Neuronal stem cell (in vitro differentiated cells): ENCODE results near the gene SCN1A.

ENCODE experiments used
- DNase-seq: peaks from one replicate; pipeline ENCODE4 v3.0.0-alpha.2; 2013; ENCODE audit warnings: low spot score
- H2AFZ ChIP-seq: one replicate; pipeline ENCODE4 v1.6.1; 2013; ENCODE audit warnings: mild to moderate bottlenecking, low read length, inconsistent platforms
- H2AK5ac ChIP-seq: 2 replicates; pipeline ENCODE4 v1.6.1; 2013; ENCODE audit warnings: low read depth, mild to moderate bottlenecking, inconsistent platforms, low read length, moderate library complexity, mixed read lengths
- H2BK120ac ChIP-seq: 2 replicates; pipeline ENCODE4 v1.6.1; 2013; ENCODE audit warnings: low read depth, mild to moderate bottlenecking, inconsistent platforms, low read length, moderate library complexity, mixed read lengths
- H2BK12ac ChIP-seq: one replicate; pipeline ENCODE4 v1.6.1; 2013; ENCODE audit warnings: low read length, inconsistent platforms
- H2BK15ac ChIP-seq: 2 replicates; pipeline ENCODE4 v1.6.1; 2013; ENCODE audit warnings: mild to moderate bottlenecking, low read length, inconsistent platforms, mixed read lengths
- H2BK5ac ChIP-seq: one replicate; pipeline ENCODE4 v1.6.1; 2013; ENCODE audit warnings: inconsistent platforms, mild to moderate bottlenecking, low read length, moderate library complexity
- H3K14ac ChIP-seq: one replicate; pipeline ENCODE4 v1.6.1; 2013; ENCODE audit warnings: low read length, inconsistent platforms
- H3K18ac ChIP-seq: 2 replicates; pipeline ENCODE4 v1.6.1; 2013; ENCODE audit warnings: low read length, inconsistent platforms
- H3K23ac ChIP-seq: 2 replicates; pipeline ENCODE4 v1.6.1; 2013; ENCODE audit warnings: low read depth, mild to moderate bottlenecking, mixed read lengths, low read length, inconsistent platforms; ENCODE audit not compliant: poor library complexity
- H3K27ac ChIP-seq: replicated peaks from 3 replicates; pipeline ENCODE4 v1.5.1; 2013; ENCODE audit warnings: low read length, inconsistent platforms
- H3K27me3 ChIP-seq, 3 experiments: 2 replicates each; pipeline ENCODE4 v1.6.1; 2013; ENCODE audit warnings: low read length in 3 of 3, mild to moderate bottlenecking in 2 of 3, inconsistent platforms in 1 of 3, low read depth in 1 of 3, mixed read lengths in 1 of 3, moderate library complexity in 1 of 3; ENCODE audit not compliant: control insufficient read depth in 3 of 3, insufficient read depth in 3 of 3
- H3K36me3 ChIP-seq, 2 donors: replicated peaks in 1 of 2; 2 replicates each; pipeline ENCODE4 v1.6.1; 2013; ENCODE audit warnings: low read length in 2 of 2; ENCODE audit not compliant: control insufficient read depth in 2 of 2, insufficient read depth in 2 of 2
- H3K4ac ChIP-seq: 2 replicates; pipeline ENCODE4 v1.6.1; 2013; ENCODE audit warnings: inconsistent platforms, mild to moderate bottlenecking, low read length, moderate library complexity
- H3K4me1 ChIP-seq, 2 donors: 1 replicate in 1 of 2; 2 replicates in 1 of 2; pipeline ENCODE4 v1.6.1; 2013; ENCODE audit warnings: low read length in 2 of 2, low read depth in 1 of 2; ENCODE audit not compliant: control insufficient read depth in 2 of 2, insufficient read depth in 1 of 2
- H3K4me2 ChIP-seq: one replicate; pipeline ENCODE4 v1.6.1; 2013; ENCODE audit warnings: mild to moderate bottlenecking, low read length, inconsistent platforms; ENCODE audit not compliant: insufficient read depth, poor library complexity, severe bottlenecking
- H3K4me3 ChIP-seq, 2 donors: 2 replicates each; pipeline ENCODE4 v1.5.1; 2013; ENCODE audit warnings: low read length in 2 of 2, mild to moderate bottlenecking in 2 of 2, inconsistent platforms in 1 of 2, moderate library complexity in 1 of 2
- H3K79me1 ChIP-seq: one replicate; pipeline ENCODE4 v1.6.1; 2013; ENCODE audit warnings: low read depth, mild to moderate bottlenecking, inconsistent platforms, low read length, moderate library complexity
- H3K9ac ChIP-seq: one replicate; pipeline ENCODE4 v1.6.1; 2013; ENCODE audit warnings: mild to moderate bottlenecking, low read depth, low read length, inconsistent platforms; ENCODE audit not compliant: poor library complexity
- H3K9me3 ChIP-seq, 2 donors: replicated peaks in 1 of 2; 2 replicates each; pipeline versions ENCODE3 to v1.6.1; 2013; ENCODE audit warnings: low read length in 2 of 2, mild to moderate bottlenecking in 2 of 2, inconsistent platforms in 1 of 2, low read depth in 1 of 2, mixed read lengths in 1 of 2, moderate library complexity in 1 of 2; ENCODE audit not compliant: control insufficient read depth in 2 of 2, insufficient read depth in 1 of 2
- H4K8ac ChIP-seq: one replicate; pipeline ENCODE4 v1.6.1; 2013; ENCODE audit warnings: low read depth, mild to moderate bottlenecking, inconsistent platforms, low read length, moderate library complexity
- H4K91ac ChIP-seq: one replicate; pipeline ENCODE4 v1.6.1; 2013; ENCODE audit warnings: low read length, low read depth, mild to moderate bottlenecking, inconsistent platforms; ENCODE audit not compliant: poor library complexity
- WGBS, 2 donors: extraction: QIAGEN DNeasy Blood & Tissue Kit; methylation state at CpG; one replicate each; pipeline ENCODE4 v1.1.7; 2013; ENCODE audit warnings: missing lambda C conversion rate in 2 of 2, mixed read lengths in 1 of 2; ENCODE audit not compliant: insufficient read length in 2 of 2, insufficient replicate concordance in 1 of 2; ENCODE audit errors: extremely low coverage in 2 of 2; 5-methylcytosine and 5-hydroxymethylcytosine counted together

SCN1A gene

GRCh38 chr2:166094325-166094724 is 33.5 kb downstream of the SCN1A start:
- Histone ChIP-seq H3K4me1 (peaks cover 0 to 7% of the 10 kb centered on the region in 2 donors), H3K79me1 (no peaks in the 10 kb centered on the region), H2AFZ (no peak overlapping the region), H2BK12ac (no peak overlapping the region), H2AK5ac (no peak overlapping the region), H3K23ac (no peak overlapping the region), H3K27ac (no peak overlapping the region), H3K14ac (no peak overlapping the region), H3K4me3 (no peak overlapping the region), H3K36me3 (no peaks in the 10 kb centered on the region), H3K4ac (no peak overlapping the region), H3K27me3 (no peaks in the 10 kb centered on the region), H3K4me2 (no peak overlapping the region), H2BK15ac (no peak overlapping the region), H2BK5ac (no peak overlapping the region), H3K9ac (no peak overlapping the region), H3K9me3 (no peaks in the 10 kb centered on the region), H2BK120ac (no peak overlapping the region), H3K18ac (no peak overlapping the region), H4K8ac (no peak overlapping the region), H4K91ac (no peak overlapping the region)
- WGBS, 2 donors, result no CpG with 5 or more reads among the region's 1 CpG
- no peak for DNase-seq

GRCh38 chr2:166092889-166093288 is 34.9 kb downstream of the SCN1A start:
- Histone ChIP-seq H2BK5ac (no peak overlapping the region), H3K4me1 (peaks cover 0 to 7% of the 10 kb centered on the region in 2 donors), H3K14ac (no peak overlapping the region), H2BK120ac (no peak overlapping the region), H3K27ac (no peak overlapping the region), H4K8ac (no peak overlapping the region), H3K4ac (no peak overlapping the region), H3K18ac (no peak overlapping the region), H3K79me1 (no peaks in the 10 kb centered on the region), H2AK5ac (no peak overlapping the region), H2AFZ (no peak overlapping the region), H3K27me3 (no peaks in the 10 kb centered on the region), H3K36me3 (no peaks in the 10 kb centered on the region), H3K4me2 (no peak overlapping the region), H3K4me3 (no peak overlapping the region), H2BK12ac (no peak overlapping the region), H3K9ac (no peak overlapping the region), H3K23ac (no peak overlapping the region), H2BK15ac (no peak overlapping the region), H3K9me3 (no peaks in the 10 kb centered on the region), H4K91ac (no peak overlapping the region)
- no CpG with 5 or more reads among the region's 3 CpGs for WGBS, 2 donors
- no peak for DNase-seq

- H3K9me3 ChIP-seq, result no peaks in the 10 kb centered on the region
- no peak overlapping the region for H2BK5ac ChIP-seq
- H2AK5ac ChIP-seq, result no peak overlapping the region
- no peak overlapping the region for H4K8ac ChIP-seq
- DNase-seq, result no peak
- no peaks in the 10 kb centered on the region for H3K36me3 ChIP-seq
- peaks cover 0 to 7% of the 10 kb centered on the region in 2 donors for H3K4me1 ChIP-seq
- H3K23ac ChIP-seq, result no peak overlapping the region
- no peak overlapping the region for H3K27ac ChIP-seq
- no peak overlapping the region for H4K91ac ChIP-seq
- peak overlapping the region; percentile 50 for H2AFZ ChIP-seq
- no peak overlapping the region for H3K4ac ChIP-seq
- WGBS, 2 donors, result no CpG with 5 or more reads among the region's 3 CpGs
- no peaks in the 10 kb centered on the region for H3K27me3 ChIP-seq
- no peak overlapping the region for H3K14ac ChIP-seq
- H3K4me2 ChIP-seq, result no peak overlapping the region
- no peak overlapping the region for H3K4me3 ChIP-seq
- H3K79me1 ChIP-seq, result no peaks in the 10 kb centered on the region
- no peak overlapping the region for H3K18ac ChIP-seq
- H2BK120ac ChIP-seq, result no peak overlapping the region
- H2BK12ac ChIP-seq, result no peak overlapping the region
- no peak overlapping the region for H2BK15ac ChIP-seq
- H3K9ac ChIP-seq, result no peak overlapping the region
These were observed 36.4 kb downstream of the SCN1A start for GRCh38 chr2:166091439-166091838.

GRCh38 chr2:166090908-166091307 is 36.9 kb downstream of the SCN1A start:
- Histone ChIP-seq H3K14ac (no peak overlapping the region), H3K18ac (no peak overlapping the region), H3K79me1 (no peaks in the 10 kb centered on the region), H3K4me3 (no peak overlapping the region), H2AFZ (peak overlapping the region; percentile 50), H2BK15ac (no peak overlapping the region), H3K27ac (no peak overlapping the region), H3K4me1 (peaks cover 0 to 7% of the 10 kb centered on the region in 2 donors), H3K23ac (no peak overlapping the region), H2BK120ac (no peak overlapping the region), H2AK5ac (no peak overlapping the region), H2BK5ac (no peak overlapping the region), H2BK12ac (no peak overlapping the region), H3K9ac (no peak overlapping the region), H3K9me3 (no peaks in the 10 kb centered on the region), H3K4me2 (no peak overlapping the region), H3K36me3 (no peaks in the 10 kb centered on the region), H3K27me3 (no peaks in the 10 kb centered on the region), H4K91ac (no peak overlapping the region), H4K8ac (no peak overlapping the region), H3K4ac (no peak overlapping the region)
- no CpG with 5 or more reads among the region's 5 CpGs for WGBS, 2 donors
- no peak for DNase-seq
